Astrocyte of the spinal cord (primary cell): Measurements from ENCODE around the gene RAB4A.

Experiments
- DNase-seq: peaks from one replicate; pipeline ENCODE4 v3.0.0; 2011; ENCODE audit warnings: low read depth, low spot score
- H3K4me3 ChIP-seq: 2 replicates; pipeline ENCODE4 v1.5.1; 2011; ENCODE audit warnings: low read depth, mild to moderate bottlenecking, low read length, moderate library complexity
- CTCF ChIP-seq: IDR thresholded peaks from 2 replicates; pipeline ENCODE4 v1.5.1; 2012; ENCODE audit warnings: low read depth, mild to moderate bottlenecking, low read length, inconsistent platforms
- in situ Hi-C: cut with HindIII; loops from 2 replicates; pipeline ENCODE4 v1.10.0; 2017; ENCODE audit warnings: low sequenced_read_pairs

RAB4A gene

DNA sequence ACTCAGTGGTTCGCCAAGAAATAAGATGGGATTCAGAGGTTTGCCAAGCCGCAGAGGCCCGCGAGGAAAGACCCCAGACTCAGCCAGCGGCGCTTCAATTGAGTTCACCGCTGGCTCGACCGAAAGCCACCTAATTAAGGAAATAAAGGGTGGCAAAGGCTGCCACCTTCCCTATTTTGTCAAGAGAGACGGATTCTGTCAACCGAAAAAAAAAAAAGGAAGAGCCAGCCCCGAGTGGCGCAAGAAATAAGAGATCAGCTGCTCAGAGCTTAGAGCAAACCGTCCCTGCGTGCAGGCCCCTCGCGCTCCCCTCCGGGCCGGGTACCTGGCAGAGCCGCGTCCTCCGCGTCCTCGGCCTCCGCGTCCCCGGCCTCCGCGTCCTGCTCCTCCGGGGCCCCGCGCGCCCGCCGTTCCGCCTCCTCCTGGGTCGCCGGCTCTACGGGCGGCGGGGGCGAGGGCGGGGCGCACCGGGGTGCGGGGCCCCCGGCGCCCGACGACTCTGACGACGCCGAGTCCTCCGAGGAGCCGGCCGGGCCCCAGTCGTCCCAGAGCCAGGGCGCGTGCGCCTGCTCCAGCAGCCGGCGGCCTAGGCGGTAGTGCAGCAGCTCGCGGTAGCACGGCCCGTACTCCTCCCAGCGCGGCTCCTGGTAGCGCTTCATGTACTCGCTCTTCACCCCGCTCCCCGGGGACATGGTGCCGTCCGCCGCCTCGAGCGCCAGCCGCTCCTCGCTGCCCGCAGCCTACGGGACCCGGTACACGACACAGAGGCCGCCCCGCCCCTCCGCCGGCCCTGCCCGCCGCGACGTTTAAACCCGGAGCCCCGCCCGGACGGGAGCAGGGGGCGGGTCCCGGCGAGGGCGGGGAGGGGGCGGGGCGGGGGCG, 71.1 kb downstream of the RAB4A start:
- in situ Hi-C loops = loop anchor here (25.0 kb wide), 1 partner anchor 95 kb away; the partner anchor contains the start of gene ACTA1
- no peak for TF ChIP-seq CTCF
- peak; percentile 70 for DNase-seq
- H3K4me3 ChIP-seq = peak overlapping the region; percentile 64

- peak within 1 kb of the TSS; percentile 64 for H3K4me3 ChIP-seq
- in situ Hi-C loops = loop anchor here (25.0 kb wide), 1 partner anchor 94 kb away; the partner anchor contains the start of gene ACTA1
- peak; percentile 32 for DNase-seq
- TF ChIP-seq CTCF = no peak
Observed at GRCh38 chr1:229342656-229343569, 72.0 kb downstream of the RAB4A start, which contains the start of gene CCSAP. Gene CCSAP, minus strand, starts transcription at chr1:229343047. Its CDS starts 582 bp downstream, at chr1:229342465.

GRCh38 chr1:229344139-229344538, 73.2 kb downstream of the RAB4A start:
- H3K4me3 ChIP-seq = no peak overlapping the region
- DNase-seq = no peak
- in situ Hi-C loops = loop anchor here (25.0 kb wide), 1 partner anchor 93 kb away; the partner anchor contains the start of gene ACTA1
- TF ChIP-seq CTCF = no peak

GRCh38 chr1:229344937-229345684, 74.2 kb downstream of the RAB4A start:
- DNase-seq = no peak
- in situ Hi-C loops = loop anchor here (25.0 kb wide), 1 partner anchor 92 kb away; the partner anchor contains the start of gene ACTA1
- TF ChIP-seq CTCF = no peak
- H3K4me3 ChIP-seq = no peak overlapping the region

GRCh38 chr1:229347528-229347927, 76.6 kb downstream of the RAB4A start:
- H3K4me3 ChIP-seq = no peak overlapping the region
- no peak for DNase-seq
- no peak for TF ChIP-seq CTCF
- in situ Hi-C loops = loop anchor here (25.0 kb wide), 1 partner anchor 90 kb away; the partner anchor contains the start of gene ACTA1
